H9 (cell line): Measurements from ENCODE around the gene CBLN3. TPM values are rescaled to one million over a fixed set of nuclear protein-coding genes. Genes with fewer than 3 reads are reported as not detected.
A peak's percentile ranks its signal among the peaks of the same experiment; 100 is the strongest.

Experiments
- DNase-seq: peaks from one replicate; pipeline ENCODE4 v3.0.0-alpha.2; 2017
- H2AFZ ChIP-seq: one replicate; pipeline ENCODE4 v1.6.1; 2013; ENCODE audit warnings: mild to moderate bottlenecking, low read length, control low read depth, moderate library complexity
- H2AK5ac ChIP-seq: 2 replicates; pipeline ENCODE4 v1.6.1; 2013; ENCODE audit warnings: low read length, control low read depth, mixed read lengths; ENCODE audit not compliant: insufficient read length
- H2BK120ac ChIP-seq: one replicate; pipeline ENCODE4 v1.6.1; 2013; ENCODE audit warnings: low read depth, mild to moderate bottlenecking, low read length, control low read depth, inconsistent platforms; ENCODE audit not compliant: poor library complexity, severe bottlenecking
- H2BK12ac ChIP-seq: 2 replicates; pipeline ENCODE4 v1.6.1; 2013; ENCODE audit warnings: low read length, control low read depth, mixed read lengths, low read depth; ENCODE audit not compliant: insufficient read length
- H2BK15ac ChIP-seq: 2 replicates; pipeline ENCODE4 v1.6.1; 2013; ENCODE audit warnings: low read depth, low read length, control low read depth
- H2BK20ac ChIP-seq: one replicate; pipeline ENCODE4 v1.6.1; 2013; ENCODE audit warnings: low read depth, mild to moderate bottlenecking, low read length, control low read depth, inconsistent platforms; ENCODE audit not compliant: poor library complexity, severe bottlenecking
- H2BK5ac ChIP-seq: 2 replicates; pipeline ENCODE4 v1.6.1; 2013; ENCODE audit warnings: low read length, control low read depth, mixed read lengths; ENCODE audit not compliant: insufficient read length
- H3K14ac ChIP-seq: 2 replicates; pipeline ENCODE4 v1.6.1; 2013; ENCODE audit warnings: low read length, control low read depth; ENCODE audit not compliant: insufficient read depth
- H3K18ac ChIP-seq: 2 replicates; pipeline ENCODE4 v1.6.1; 2013; ENCODE audit warnings: low read depth, mild to moderate bottlenecking, mixed read lengths, low read length, control low read depth; ENCODE audit not compliant: insufficient read length
- H3K23ac ChIP-seq: 2 replicates; pipeline ENCODE4 v1.6.1; 2013; ENCODE audit warnings: low read length, control low read depth, mixed read lengths, low read depth; ENCODE audit not compliant: insufficient read length
- H3K23me2 ChIP-seq: 2 replicates; pipeline ENCODE4 v1.6.1; 2013; ENCODE audit warnings: low read depth, mild to moderate bottlenecking, mixed read lengths, low read length, control low read depth; ENCODE audit not compliant: insufficient read length, poor library complexity, severe bottlenecking
- H3K27ac ChIP-seq: 2 replicates; pipeline ENCODE4 v1.5.1; 2013; ENCODE audit warnings: low read length, control low read depth, mixed read lengths, low read depth; ENCODE audit not compliant: insufficient read length
- H3K27me3 ChIP-seq: 2 replicates; pipeline ENCODE4 v1.6.1; 2013; ENCODE audit warnings: low read length, control low read depth, inconsistent platforms; ENCODE audit not compliant: insufficient read depth
- H3K4ac ChIP-seq: 2 replicates; pipeline ENCODE4 v1.6.1; 2013; ENCODE audit warnings: low read depth, mild to moderate bottlenecking, control low read depth, inconsistent platforms, low read length, moderate library complexity
- H3K4me1 ChIP-seq: 2 replicates; pipeline ENCODE4 v1.6.1; 2013; ENCODE audit warnings: low read length, control low read depth, inconsistent platforms; ENCODE audit not compliant: insufficient read depth
- H3K4me2 ChIP-seq: 2 replicates; pipeline ENCODE4 v1.6.1; 2013; ENCODE audit warnings: low read length, control low read depth, mixed read lengths; ENCODE audit not compliant: insufficient read length, insufficient read depth
- H3K56ac ChIP-seq: 2 replicates; pipeline ENCODE4 v1.6.1; 2013; ENCODE audit warnings: low read depth, mild to moderate bottlenecking, mixed read lengths, low read length, control low read depth; ENCODE audit not compliant: insufficient read length
- H3K79me1 ChIP-seq: 2 replicates; pipeline ENCODE4 v1.6.1; 2013; ENCODE audit warnings: low read depth, mild to moderate bottlenecking, moderate library complexity, low read length, control low read depth, inconsistent platforms; ENCODE audit not compliant: insufficient read depth, poor library complexity, severe bottlenecking
- H3K79me2 ChIP-seq: 2 replicates; pipeline ENCODE4 v1.6.1; 2013; ENCODE audit warnings: low read length, control low read depth, inconsistent platforms; ENCODE audit not compliant: insufficient read depth
- H3K9ac ChIP-seq: 2 replicates; pipeline ENCODE4 v1.6.1; 2013; ENCODE audit warnings: low read length, control low read depth, mixed read lengths; ENCODE audit not compliant: insufficient read length; ENCODE audit errors: extremely low read depth
- H3K9me3 ChIP-seq: one replicate; pipeline ENCODE4 v1.6.1; 2013; ENCODE audit warnings: low read depth, low read length, inconsistent platforms; ENCODE audit not compliant: control insufficient read depth
- H3T11ph ChIP-seq: one replicate; pipeline ENCODE4 v1.6.1; 2013; ENCODE audit warnings: mild to moderate bottlenecking, low read length, control low read depth, inconsistent platforms
- H4K20me1 ChIP-seq: one replicate; pipeline ENCODE4 v1.6.1; 2013; ENCODE audit not compliant: control insufficient read depth, insufficient read length, insufficient read depth
- H4K5ac ChIP-seq: 2 replicates; pipeline ENCODE4 v1.6.1; 2013; ENCODE audit warnings: low read depth, mild to moderate bottlenecking, mixed read lengths, low read length, control low read depth; ENCODE audit not compliant: insufficient read length
- H4K8ac ChIP-seq: replicated peaks from 2 replicates; pipeline ENCODE4 v1.6.1; 2013; ENCODE audit warnings: low read length, control low read depth, mixed read lengths, low read depth; ENCODE audit not compliant: insufficient read length
- H4K91ac ChIP-seq: 2 replicates; pipeline ENCODE4 v1.6.1; 2013; ENCODE audit warnings: low read depth, mild to moderate bottlenecking, moderate library complexity, mixed read lengths, low read length, control low read depth; ENCODE audit not compliant: insufficient read length
- H3K27ac Mint-ChIP-seq, 3 experiments: 2 replicates in 2 of 3; 3 replicates in 1 of 3; pipeline ENCODE4 v1.8.0; 2020 to 2021; ENCODE audit warnings: mixed read lengths in 3 of 3, mild to moderate bottlenecking in 1 of 3, moderate library complexity in 1 of 3
- H3K27me3 Mint-ChIP-seq: 2 replicates; pipeline ENCODE4 v1.8.0; 2021; ENCODE audit warnings: low read depth, mild to moderate bottlenecking, moderate library complexity, mixed read lengths
- H3K36me3 Mint-ChIP-seq, 3 experiments: 2 replicates in 2 of 3; 3 replicates in 1 of 3; pipeline ENCODE4 v1.8.0; 2020 to 2021; ENCODE audit warnings: low read depth in 3 of 3, mixed read lengths in 3 of 3; ENCODE audit not compliant: insufficient read depth in 1 of 3
- H3K4me1 Mint-ChIP-seq, 2 experiments: 2 replicates each; pipeline ENCODE4 v1.8.0; 2020; ENCODE audit warnings: mixed read lengths in 2 of 2
- H3K4me3 Mint-ChIP-seq, 2 experiments: 2 replicates in 1 of 2; 3 replicates in 1 of 2; pipeline ENCODE4 v1.8.0; 2020 to 2021; ENCODE audit warnings: mild to moderate bottlenecking in 2 of 2, mixed read lengths in 2 of 2, moderate library complexity in 1 of 2
- H3K9me3 Mint-ChIP-seq, 2 experiments: 2 replicates in 1 of 2; 3 replicates in 1 of 2; pipeline ENCODE4 v1.8.0; 2020; ENCODE audit warnings: mild to moderate bottlenecking in 2 of 2, mixed read lengths in 2 of 2, moderate library complexity in 1 of 2
- CTCF ChIP-seq: fragments of 200-600 bp; sonication (generic); conservative IDR thresholded peaks from 3 replicates; pipeline ENCODE4 v1.8.0; 2021; ENCODE audit warnings: antibody characterized with exemption, mild to moderate bottlenecking
- WGBS: extraction: QIAGEN DNeasy Blood & Tissue Kit; methylation state at CpG from one replicate; pipeline ENCODE4 v1.1.7; 2013; ENCODE audit warnings: missing lambda C conversion rate, low lambda C conversion rate, mixed read lengths; ENCODE audit not compliant: insufficient read length; ENCODE audit errors: extremely low coverage; 5-methylcytosine and 5-hydroxymethylcytosine counted together
- total RNA-seq: library from RNA; stranded (reverse); gene quantifications from 2 replicates; pipeline ENCODE4 v1.2.1, GENCODE V29; 2021

Gene CBLN3
- total RNA-seq, 1 experiment from 2014 or later: 0.39 TPM

- H3K27me3 Mint-ChIP-seq: peaks cover 17% of the 10 kb centered on the region
- Histone ChIP-seq H3K79me2 (no peaks in the 10 kb centered on the region), H3K14ac (no peak overlapping the region), H3K4me1 (no peaks in the 10 kb centered on the region; the same call in 1 of the 2 replicates), H4K20me1 (no peaks in the 10 kb centered on the region), H3K9me3 (no peaks in the 10 kb centered on the region), H4K91ac (no peak overlapping the region), H3T11ph (no peak overlapping the region), H2BK120ac (no peak overlapping the region), H3K56ac (no peak overlapping the region), H2BK12ac (no peak overlapping the region), H3K9ac (no peak overlapping the region), H4K5ac (no peak overlapping the region), H3K23me2 (peaks cover 5% of the 10 kb centered on the region), H3K23ac (no peak overlapping the region), H3K18ac (no peak overlapping the region), H3K27ac (no peak overlapping the region), H3K4me2 (peak overlapping the region; percentile 65), H3K79me1 (no peaks in the 10 kb centered on the region), H2BK5ac (no peak overlapping the region), H3K27me3 (no peaks in the 10 kb centered on the region), H2BK20ac (no peak overlapping the region), H2BK15ac (no peak overlapping the region), H3K4ac (no peak overlapping the region), H2AFZ (no peak overlapping the region), H4K8ac (no peak overlapping the region), H2AK5ac (no peak overlapping the region)
- WGBS: no CpG with 5 or more reads among the region's 7 CpGs
- DNase-seq: peak; percentile 70
- H3K9me3 Mint-ChIP-seq: no peaks in the 10 kb centered on the region
- no peak overlapping the region for H3K27ac Mint-ChIP-seq
- peak overlapping the region; percentile 30 to 79; a peak in 4 of 5 replicates for H3K4me3 Mint-ChIP-seq
- H3K4me1 Mint-ChIP-seq: peaks cover 43 to 48% of the 10 kb centered on the region in 2 experiments
- no peaks in the 10 kb centered on the region for H3K36me3 Mint-ChIP-seq
- TF ChIP-seq CTCF: no peak
Measured at GRCh38 chr14:24398293-24398652, 31.2 kb downstream of the CBLN3 start.
